Measurements from ENCODE around the gene ITGA1. TPM values are rescaled to one million over a fixed set of nuclear protein-coding genes. Genes with fewer than 3 reads are reported as not detected.

Gene ITGA1
- total and polyA plus RNA-seq, 4 donors = 24.2 to 187 (median 48.5) TPM

DNA sequence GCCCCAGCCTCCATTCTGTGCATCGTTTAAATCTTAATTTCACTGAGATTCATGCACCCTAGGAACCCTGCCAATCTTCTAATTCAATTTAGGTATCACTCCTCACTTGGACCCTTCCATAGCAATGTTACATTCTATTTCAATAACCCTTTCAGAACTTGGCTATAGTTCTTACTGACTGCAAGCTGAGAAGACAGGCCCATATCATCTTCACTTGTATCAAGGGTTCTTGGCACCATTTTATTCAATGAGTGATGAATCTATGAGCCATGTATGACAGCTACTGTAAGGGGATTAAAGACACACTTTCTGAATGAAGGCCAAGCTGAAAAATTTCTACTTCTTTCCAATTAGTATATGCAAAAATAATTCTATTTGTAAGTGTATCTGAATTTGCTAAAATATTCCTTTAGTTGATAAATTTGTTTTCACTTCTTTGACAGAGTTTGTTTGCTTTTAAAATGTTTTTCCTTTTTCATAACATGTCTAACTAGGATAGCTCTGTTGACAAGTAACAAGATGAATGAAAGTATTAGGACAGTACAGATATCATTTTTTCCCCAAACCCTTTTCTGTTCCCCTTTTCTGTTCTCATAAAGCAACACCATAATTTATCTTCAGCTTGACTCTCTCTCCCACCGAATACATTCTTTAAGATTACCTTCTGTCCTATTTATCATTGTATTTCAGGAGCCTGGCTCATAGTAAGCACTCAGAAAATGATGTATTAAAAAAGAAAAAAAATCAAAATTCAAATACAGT lies 211.0 kb downstream of the ITGA1 start:
- no peaks in the 10 kb centered on the region for H3K4me1 ChIP-seq (ENCODE audit: control insufficient read depth in 4 of 4, insufficient read depth in 4 of 4, low read length in 3 of 4)
- H3K27ac ChIP-seq (ENCODE audit: low read depth in 1 of 2, low read length in 2 of 2) = no peak overlapping the region
- WGBS = 81% methylated on average over 2 of the region's 2 CpGs
- no peak for DNase-seq (ENCODE audit: low spot score)
- no peaks in the 10 kb centered on the region for H3K9me3 ChIP-seq (ENCODE audit: control insufficient read depth in 4 of 4, low read length in 3 of 4)
- H3K9ac ChIP-seq (ENCODE audit: low read depth in 1 of 2, low read length in 2 of 2) = no peak overlapping the region
- no peaks in the 10 kb centered on the region for H3K36me3 ChIP-seq (ENCODE audit: control insufficient read depth in 4 of 4, insufficient read depth in 3 of 4, low read depth in 1 of 4, low read length in 3 of 4)
- no peak for TF ChIP-seq FOXA1 (IDR thresholded peaks at IDR 0.05)
- TF ChIP-seq, protein P1, sequence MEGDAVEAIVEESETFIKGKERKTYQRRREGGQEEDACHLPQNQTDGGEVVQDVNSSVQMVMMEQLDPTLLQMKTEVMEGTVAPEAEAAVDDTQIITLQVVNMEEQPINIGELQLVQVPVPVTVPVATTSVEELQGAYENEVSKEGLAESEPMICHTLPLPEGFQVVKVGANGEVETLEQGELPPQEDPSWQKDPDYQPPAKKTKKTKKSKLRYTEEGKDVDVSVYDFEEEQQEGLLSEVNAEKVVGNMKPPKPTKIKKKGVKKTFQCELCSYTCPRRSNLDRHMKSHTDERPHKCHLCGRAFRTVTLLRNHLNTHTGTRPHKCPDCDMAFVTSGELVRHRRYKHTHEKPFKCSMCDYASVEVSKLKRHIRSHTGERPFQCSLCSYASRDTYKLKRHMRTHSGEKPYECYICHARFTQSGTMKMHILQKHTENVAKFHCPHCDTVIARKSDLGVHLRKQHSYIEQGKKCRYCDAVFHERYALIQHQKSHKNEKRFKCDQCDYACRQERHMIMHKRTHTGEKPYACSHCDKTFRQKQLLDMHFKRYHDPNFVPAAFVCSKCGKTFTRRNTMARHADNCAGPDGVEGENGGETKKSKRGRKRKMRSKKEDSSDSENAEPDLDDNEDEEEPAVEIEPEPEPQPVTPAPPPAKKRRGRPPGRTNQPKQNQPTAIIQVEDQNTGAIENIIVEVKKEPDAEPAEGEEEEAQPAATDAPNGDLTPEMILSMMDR (IDR thresholded peaks at IDR 0.05; ENCODE audit: low read depth, low read length, missing input control) = no peak
- TF ChIP-seq EGR1 (IDR thresholded peaks at IDR 0.05; ENCODE audit: low read depth in 2 of 2) = no peak
- TF ChIP-seq, protein P2, sequence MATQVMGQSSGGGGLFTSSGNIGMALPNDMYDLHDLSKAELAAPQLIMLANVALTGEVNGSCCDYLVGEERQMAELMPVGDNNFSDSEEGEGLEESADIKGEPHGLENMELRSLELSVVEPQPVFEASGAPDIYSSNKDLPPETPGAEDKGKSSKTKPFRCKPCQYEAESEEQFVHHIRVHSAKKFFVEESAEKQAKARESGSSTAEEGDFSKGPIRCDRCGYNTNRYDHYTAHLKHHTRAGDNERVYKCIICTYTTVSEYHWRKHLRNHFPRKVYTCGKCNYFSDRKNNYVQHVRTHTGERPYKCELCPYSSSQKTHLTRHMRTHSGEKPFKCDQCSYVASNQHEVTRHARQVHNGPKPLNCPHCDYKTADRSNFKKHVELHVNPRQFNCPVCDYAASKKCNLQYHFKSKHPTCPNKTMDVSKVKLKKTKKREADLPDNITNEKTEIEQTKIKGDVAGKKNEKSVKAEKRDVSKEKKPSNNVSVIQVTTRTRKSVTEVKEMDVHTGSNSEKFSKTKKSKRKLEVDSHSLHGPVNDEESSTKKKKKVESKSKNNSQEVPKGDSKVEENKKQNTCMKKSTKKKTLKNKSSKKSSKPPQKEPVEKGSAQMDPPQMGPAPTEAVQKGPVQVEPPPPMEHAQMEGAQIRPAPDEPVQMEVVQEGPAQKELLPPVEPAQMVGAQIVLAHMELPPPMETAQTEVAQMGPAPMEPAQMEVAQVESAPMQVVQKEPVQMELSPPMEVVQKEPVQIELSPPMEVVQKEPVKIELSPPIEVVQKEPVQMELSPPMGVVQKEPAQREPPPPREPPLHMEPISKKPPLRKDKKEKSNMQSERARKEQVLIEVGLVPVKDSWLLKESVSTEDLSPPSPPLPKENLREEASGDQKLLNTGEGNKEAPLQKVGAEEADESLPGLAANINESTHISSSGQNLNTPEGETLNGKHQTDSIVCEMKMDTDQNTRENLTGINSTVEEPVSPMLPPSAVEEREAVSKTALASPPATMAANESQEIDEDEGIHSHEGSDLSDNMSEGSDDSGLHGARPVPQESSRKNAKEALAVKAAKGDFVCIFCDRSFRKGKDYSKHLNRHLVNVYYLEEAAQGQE (IDR thresholded peaks at IDR 0.05) = no peak
- TF ChIP-seq RXRA (IDR thresholded peaks at IDR 0.05) = no peak
- TF ChIP-seq HNF4G (IDR thresholded peaks at IDR 0.05) = no peak
- TF ChIP-seq NR2F2 (IDR thresholded peaks at IDR 0.05) = no peak
- TF ChIP-seq, protein P3, sequence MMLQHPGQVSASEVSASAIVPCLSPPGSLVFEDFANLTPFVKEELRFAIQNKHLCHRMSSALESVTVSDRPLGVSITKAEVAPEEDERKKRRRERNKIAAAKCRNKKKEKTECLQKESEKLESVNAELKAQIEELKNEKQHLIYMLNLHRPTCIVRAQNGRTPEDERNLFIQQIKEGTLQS (IDR thresholded peaks at IDR 0.05) = no peak
- no peak for TF ChIP-seq FOXA2 (IDR thresholded peaks at IDR 0.05)
- TF ChIP-seq, protein P4, sequence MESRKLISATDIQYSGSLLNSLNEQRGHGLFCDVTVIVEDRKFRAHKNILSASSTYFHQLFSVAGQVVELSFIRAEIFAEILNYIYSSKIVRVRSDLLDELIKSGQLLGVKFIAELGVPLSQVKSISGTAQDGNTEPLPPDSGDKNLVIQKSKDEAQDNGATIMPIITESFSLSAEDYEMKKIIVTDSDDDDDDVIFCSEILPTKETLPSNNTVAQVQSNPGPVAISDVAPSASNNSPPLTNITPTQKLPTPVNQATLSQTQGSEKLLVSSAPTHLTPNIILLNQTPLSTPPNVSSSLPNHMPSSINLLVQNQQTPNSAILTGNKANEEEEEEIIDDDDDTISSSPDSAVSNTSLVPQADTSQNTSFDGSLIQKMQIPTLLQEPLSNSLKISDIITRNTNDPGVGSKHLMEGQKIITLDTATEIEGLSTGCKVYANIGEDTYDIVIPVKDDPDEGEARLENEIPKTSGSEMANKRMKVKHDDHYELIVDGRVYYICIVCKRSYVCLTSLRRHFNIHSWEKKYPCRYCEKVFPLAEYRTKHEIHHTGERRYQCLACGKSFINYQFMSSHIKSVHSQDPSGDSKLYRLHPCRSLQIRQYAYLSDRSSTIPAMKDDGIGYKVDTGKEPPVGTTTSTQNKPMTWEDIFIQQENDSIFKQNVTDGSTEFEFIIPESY (IDR thresholded peaks at IDR 0.05) = no peak
- TF ChIP-seq SP1 (IDR thresholded peaks at IDR 0.05) = no peak
- no peak for TF ChIP-seq TAF1 (conservative IDR thresholded peaks at IDR 0.05)
- TF ChIP-seq RAD21 (IDR thresholded peaks at IDR 0.05) = no peak
- TF ChIP-seq HNF4A (conservative IDR thresholded peaks at IDR 0.05) = no peak
- peaks cover 0 to 5% (median 0%) of the 10 kb centered on the region in 4 donors for H3K27me3 ChIP-seq (ENCODE audit: control insufficient read depth in 4 of 4, insufficient read depth in 4 of 4, low read length in 3 of 4)
- H3K4me3 ChIP-seq (ENCODE audit: low read depth in 1 of 3, low read length in 3 of 3) = no peak overlapping the region

DNA sequence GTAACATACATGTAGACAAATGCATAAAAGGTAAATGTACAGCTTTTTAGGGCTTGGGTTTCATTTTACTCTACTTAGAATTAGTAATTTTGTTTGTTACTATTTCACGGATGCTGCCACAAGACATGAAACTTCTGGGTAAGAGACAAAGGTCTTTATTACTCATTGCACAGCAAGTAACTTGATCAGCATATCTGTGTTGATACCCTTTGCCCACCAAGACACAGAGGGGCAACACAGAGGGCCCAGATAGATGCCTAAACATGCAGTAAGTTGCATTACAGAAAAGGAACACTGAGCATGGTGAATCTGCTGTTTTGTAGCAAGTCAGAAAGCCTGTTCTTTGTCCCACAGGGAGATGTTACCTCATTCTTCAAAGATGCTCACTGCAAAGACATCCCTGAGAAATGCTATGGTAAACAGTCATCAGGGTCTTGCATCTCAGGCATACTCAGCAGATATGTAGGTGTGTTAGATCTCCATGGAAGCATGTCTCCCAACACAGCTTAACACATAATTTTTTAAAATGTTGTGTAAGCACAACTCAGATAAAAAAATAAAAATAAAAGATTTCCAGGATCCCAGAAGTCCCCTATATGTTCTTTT lies 211.7 kb downstream of the ITGA1 start:
- no peaks in the 10 kb centered on the region for H3K9me3 ChIP-seq (ENCODE audit: control insufficient read depth in 4 of 4, low read length in 3 of 4)
- H3K27ac ChIP-seq (ENCODE audit: low read depth in 1 of 2, low read length in 2 of 2) = no peak overlapping the region
- H3K27me3 ChIP-seq (ENCODE audit: control insufficient read depth in 4 of 4, insufficient read depth in 4 of 4, low read length in 3 of 4) = peaks cover 0 to 5% (median 0%) of the 10 kb centered on the region in 4 donors
- no peak for DNase-seq (ENCODE audit: low spot score)
- no peak overlapping the region for H3K9ac ChIP-seq (ENCODE audit: low read depth in 1 of 2, low read length in 2 of 2)
- no peaks in the 10 kb centered on the region for H3K36me3 ChIP-seq (ENCODE audit: control insufficient read depth in 4 of 4, insufficient read depth in 3 of 4, low read depth in 1 of 4, low read length in 3 of 4)
- WGBS = 93% methylated on average over 1 of the region's 1 CpG
- no peak overlapping the region for H3K4me3 ChIP-seq (ENCODE audit: low read depth in 1 of 3, low read length in 3 of 3)
- no peaks in the 10 kb centered on the region for H3K4me1 ChIP-seq (ENCODE audit: control insufficient read depth in 4 of 4, insufficient read depth in 4 of 4, low read length in 3 of 4)
- TF ChIP-seq, protein P4 (IDR thresholded peaks at IDR 0.05) = no peak
- no peak for TF ChIP-seq FOXA2 (IDR thresholded peaks at IDR 0.05)
- no peak for TF ChIP-seq HNF4A (conservative IDR thresholded peaks at IDR 0.05)
- TF ChIP-seq YY1 (IDR thresholded peaks at IDR 0.05) = no peak
- TF ChIP-seq RXRA (IDR thresholded peaks at IDR 0.05) = no peak
- TF ChIP-seq, protein P3 (IDR thresholded peaks at IDR 0.05) = no peak
- TF ChIP-seq, protein P1 (IDR thresholded peaks at IDR 0.05; ENCODE audit: low read depth, low read length, missing input control) = no peak
- TF ChIP-seq NR2F2 (IDR thresholded peaks at IDR 0.05) = no peak
- no peak for TF ChIP-seq GABPA (IDR thresholded peaks at IDR 0.05 in 1 of 2, conservative IDR thresholded peaks at IDR 0.05 in 1 of 2)
- TF ChIP-seq HNF4G (IDR thresholded peaks at IDR 0.05) = no peak
- TF ChIP-seq, protein P5, sequence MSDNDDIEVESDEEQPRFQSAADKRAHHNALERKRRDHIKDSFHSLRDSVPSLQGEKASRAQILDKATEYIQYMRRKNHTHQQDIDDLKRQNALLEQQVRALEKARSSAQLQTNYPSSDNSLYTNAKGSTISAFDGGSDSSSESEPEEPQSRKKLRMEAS (IDR thresholded peaks at IDR 0.05) = no peak

Measured in liver (tissue), 9 donors.